Measurements from ENCODE around the gene MAP2K3. TPM values are rescaled to one million over a fixed set of nuclear protein-coding genes. Genes with fewer than 3 reads are reported as not detected.
"Not testable (repeated sequence)": the region's sequence is repeated elsewhere in the genome, so short reads cannot be mapped to it uniquely, and the experiment has no call there.

MAP2K3 gene
- polyA plus RNA-seq, 3 donors, result 107 to 166 (median 164) TPM

GRCh38 chr17:21339011-21339410, 54.5 kb downstream of the MAP2K3 start:
- no peak for DNase-seq
- TF ChIP-seq CTCF (IDR thresholded peaks at IDR 0.05), result no peak
- H3K27me3 ChIP-seq (ENCODE audit: control insufficient read depth in 2 of 2, insufficient read depth in 2 of 2, low read length in 2 of 2), result no peaks in the 10 kb centered on the region
- no peak overlapping the region for H3K27ac ChIP-seq (ENCODE audit: low read depth in 1 of 2, low read length in 2 of 2)
- H4K20me1 ChIP-seq (ENCODE audit: insufficient read depth, low read length), result no peaks in the 10 kb centered on the region
- no peak overlapping the region for H2AFZ ChIP-seq (ENCODE audit: insufficient read depth, low read depth, low read length, poor library complexity, severe bottlenecking)
- H3K9me3 ChIP-seq (replicated peaks in 1 of 2; ENCODE audit: control insufficient read depth in 1 of 2, insufficient read depth in 1 of 2, low read length in 2 of 2), result peaks cover 0 to 5% of the 10 kb centered on the region in 2 donors
- no peaks in the 10 kb centered on the region for H3K79me2 ChIP-seq (ENCODE audit: insufficient read depth, low read length)
- H3K4me2 ChIP-seq (replicated peaks; ENCODE audit: extremely low read depth, low read length, poor library complexity, severe bottlenecking), result no peak overlapping the region
- Mint-ChIP-seq H3K36me3 (no peaks in the 10 kb centered on the region), H3K4me1 (no peaks in the 10 kb centered on the region), H3K9me3 (peaks cover 0 to 12% (median 2%) of the 10 kb centered on the region in 7 donors), H3K27ac (no peak overlapping the region), H3K4me3 (no peak overlapping the region), H3K27me3 (ENCODE audit: low read depth in 3 of 3) (peaks cover 0 to 11% (median 10%) of the 10 kb centered on the region in 3 donors)
- no peaks in the 10 kb centered on the region for H3K36me3 ChIP-seq (replicated peaks in 1 of 2; ENCODE audit: control insufficient read depth in 1 of 2, insufficient read depth in 2 of 2, low read length in 2 of 2)
- 36% methylated on average over 7 of the region's 7 CpGs for WGBS (ENCODE audit: insufficient coverage)
- no peak overlapping the region for H3K4me3 ChIP-seq (replicated peaks in 1 of 3; ENCODE audit: low read depth in 2 of 3, low read length in 3 of 3)
- no peaks in the 10 kb centered on the region for H3K4me1 ChIP-seq (ENCODE audit: control insufficient read depth in 1 of 2, insufficient read depth in 2 of 2, low read length in 2 of 2)
- H3K9ac ChIP-seq (ENCODE audit: insufficient read depth, low read length, poor library complexity, severe bottlenecking), result no peak overlapping the region
- intact Hi-C loops (cut with micrococcal nuclease), result no loop called here

GRCh38 chr17:21339571-21339970, 55.1 kb downstream of the MAP2K3 start:
- H3K4me1 ChIP-seq (ENCODE audit: control insufficient read depth in 1 of 2, insufficient read depth in 2 of 2, low read length in 2 of 2); H3K4me2 ChIP-seq (replicated peaks; ENCODE audit: extremely low read depth, low read length, poor library complexity, severe bottlenecking); H3K4me3 Mint-ChIP-seq; H4K20me1 ChIP-seq (ENCODE audit: insufficient read depth, low read length); H3K27ac ChIP-seq (ENCODE audit: low read depth in 1 of 2, low read length in 2 of 2); H3K79me2 ChIP-seq (ENCODE audit: insufficient read depth, low read length); H3K9me3 ChIP-seq (replicated peaks in 1 of 2; ENCODE audit: control insufficient read depth in 1 of 2, insufficient read depth in 1 of 2, low read length in 2 of 2); H2AFZ ChIP-seq (ENCODE audit: insufficient read depth, low read depth, low read length, poor library complexity, severe bottlenecking); H3K36me3 ChIP-seq (replicated peaks in 1 of 2; ENCODE audit: control insufficient read depth in 1 of 2, insufficient read depth in 2 of 2, low read length in 2 of 2); H3K36me3 Mint-ChIP-seq; intact Hi-C loops (cut with micrococcal nuclease); H3K9ac ChIP-seq (ENCODE audit: insufficient read depth, low read length, poor library complexity, severe bottlenecking); DNase-seq; H3K27me3 ChIP-seq (ENCODE audit: control insufficient read depth in 2 of 2, insufficient read depth in 2 of 2, low read length in 2 of 2); H3K27ac Mint-ChIP-seq; H3K4me3 ChIP-seq (replicated peaks in 1 of 3; ENCODE audit: low read depth in 2 of 3, low read length in 3 of 3); H3K4me1 Mint-ChIP-seq: not testable (repeated sequence)
- H3K27me3 Mint-ChIP-seq (ENCODE audit: low read depth in 3 of 3), result peaks cover 0 to 11% (median 10%) of the 10 kb centered on the region in 3 donors
- H3K9me3 Mint-ChIP-seq, result peaks cover 0 to 12% (median 2%) of the 10 kb centered on the region in 7 donors
- no CpG with 5 or more reads among the region's 11 CpGs for WGBS (ENCODE audit: insufficient coverage)

- H4K20me1 ChIP-seq (ENCODE audit: insufficient read depth, low read length); H3K4me3 ChIP-seq (replicated peaks in 1 of 3; ENCODE audit: low read depth in 2 of 3, low read length in 3 of 3); H3K27ac Mint-ChIP-seq; H3K9ac ChIP-seq (ENCODE audit: insufficient read depth, low read length, poor library complexity, severe bottlenecking); intact Hi-C loops (cut with micrococcal nuclease); H3K36me3 ChIP-seq (replicated peaks in 1 of 2; ENCODE audit: control insufficient read depth in 1 of 2, insufficient read depth in 2 of 2, low read length in 2 of 2); H2AFZ ChIP-seq (ENCODE audit: insufficient read depth, low read depth, low read length, poor library complexity, severe bottlenecking); H3K27ac ChIP-seq (ENCODE audit: low read depth in 1 of 2, low read length in 2 of 2); H3K79me2 ChIP-seq (ENCODE audit: insufficient read depth, low read length); H3K4me2 ChIP-seq (replicated peaks; ENCODE audit: extremely low read depth, low read length, poor library complexity, severe bottlenecking); H3K4me3 Mint-ChIP-seq; H3K27me3 ChIP-seq (ENCODE audit: control insufficient read depth in 2 of 2, insufficient read depth in 2 of 2, low read length in 2 of 2); H3K4me1 Mint-ChIP-seq; DNase-seq; H3K9me3 ChIP-seq (replicated peaks in 1 of 2; ENCODE audit: control insufficient read depth in 1 of 2, insufficient read depth in 1 of 2, low read length in 2 of 2); H3K9me3 Mint-ChIP-seq; H3K4me1 ChIP-seq (ENCODE audit: control insufficient read depth in 1 of 2, insufficient read depth in 2 of 2, low read length in 2 of 2); H3K36me3 Mint-ChIP-seq: not testable (repeated sequence)
- WGBS (ENCODE audit: insufficient coverage), result 94% methylated on average over 4 of the region's 6 CpGs
- H3K27me3 Mint-ChIP-seq (ENCODE audit: low read depth in 3 of 3), result peaks cover 0 to 11% (median 10%) of the 10 kb centered on the region in 3 donors
These were observed 55.9 kb downstream of the MAP2K3 start for GRCh38 chr17:21340407-21340806.

GRCh38 chr17:21341279-21341678, 56.8 kb downstream of the MAP2K3 start:
- peaks cover 0 to 11% (median 10%) of the 10 kb centered on the region in 3 donors for H3K27me3 Mint-ChIP-seq (ENCODE audit: low read depth in 3 of 3)
- not testable (repeated sequence) for H3K9me3 Mint-ChIP-seq

More at GRCh38 chr17:21341279-21341678, 56.8 kb downstream of the MAP2K3 start:
- H3K4me1 Mint-ChIP-seq; H3K4me1 ChIP-seq (ENCODE audit: control insufficient read depth in 1 of 2, insufficient read depth in 2 of 2, low read length in 2 of 2); H3K36me3 Mint-ChIP-seq; H3K27ac Mint-ChIP-seq; H2AFZ ChIP-seq (ENCODE audit: insufficient read depth, low read depth, low read length, poor library complexity, severe bottlenecking); intact Hi-C loops (cut with micrococcal nuclease); H4K20me1 ChIP-seq (ENCODE audit: insufficient read depth, low read length); H3K27me3 ChIP-seq (ENCODE audit: control insufficient read depth in 2 of 2, insufficient read depth in 2 of 2, low read length in 2 of 2); H3K36me3 ChIP-seq (replicated peaks in 1 of 2; ENCODE audit: control insufficient read depth in 1 of 2, insufficient read depth in 2 of 2, low read length in 2 of 2); DNase-seq; H3K4me3 ChIP-seq (replicated peaks in 1 of 3; ENCODE audit: low read depth in 2 of 3, low read length in 3 of 3); H3K9me3 ChIP-seq (replicated peaks in 1 of 2; ENCODE audit: control insufficient read depth in 1 of 2, insufficient read depth in 1 of 2, low read length in 2 of 2); H3K79me2 ChIP-seq (ENCODE audit: insufficient read depth, low read length); H3K9ac ChIP-seq (ENCODE audit: insufficient read depth, low read length, poor library complexity, severe bottlenecking); H3K4me3 Mint-ChIP-seq; H3K27ac ChIP-seq (ENCODE audit: low read depth in 1 of 2, low read length in 2 of 2); H3K4me2 ChIP-seq (replicated peaks; ENCODE audit: extremely low read depth, low read length, poor library complexity, severe bottlenecking): not testable (repeated sequence)
- WGBS (ENCODE audit: insufficient coverage), result 94% methylated on average over 1 of the region's 4 CpGs
